ENCODE measurements around the gene KLK12.

KLK12 gene

DNA sequence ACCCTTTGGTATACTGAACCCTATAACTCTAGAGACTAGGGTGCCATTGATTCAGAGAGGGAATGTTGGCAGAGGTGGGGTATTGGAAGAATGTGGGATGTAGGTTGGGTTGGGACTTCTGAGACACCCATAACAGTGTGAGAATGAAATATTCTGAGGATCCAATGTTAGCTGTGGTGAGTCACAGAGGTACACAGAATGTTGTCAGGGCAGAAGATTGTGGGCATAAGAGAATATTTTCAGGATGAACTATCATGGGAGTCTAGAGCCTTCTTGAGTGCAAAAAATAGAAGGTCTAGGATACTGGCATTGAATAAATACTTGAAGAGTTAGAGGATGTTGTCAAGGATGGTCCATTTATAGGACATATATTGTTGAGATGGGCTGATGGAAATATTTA lies 21.1 kb upstream of the KLK12 start:
- DNase-seq (ENCODE audit: low read depth in 1 of 2, low spot score in 1 of 2), result no peak

DNA sequence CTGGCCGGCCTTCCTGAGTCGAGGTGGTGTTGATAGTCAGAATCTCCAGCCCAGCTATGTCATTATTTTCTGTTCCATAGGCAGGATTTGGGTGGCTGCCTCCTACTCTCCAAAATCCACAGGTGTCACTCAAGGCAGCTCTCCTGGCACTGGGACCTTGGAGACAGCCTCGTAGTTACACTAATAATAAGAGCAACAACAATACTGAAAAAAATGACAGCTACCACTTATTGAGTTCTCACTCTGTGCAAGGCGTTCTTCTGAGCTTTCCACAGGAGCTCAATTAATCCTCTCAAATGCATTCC lies 12.2 kb upstream of the KLK12 start:
- DNase-seq (ENCODE audit: low read depth in 1 of 2, low spot score in 1 of 2), result no peak

DNA sequence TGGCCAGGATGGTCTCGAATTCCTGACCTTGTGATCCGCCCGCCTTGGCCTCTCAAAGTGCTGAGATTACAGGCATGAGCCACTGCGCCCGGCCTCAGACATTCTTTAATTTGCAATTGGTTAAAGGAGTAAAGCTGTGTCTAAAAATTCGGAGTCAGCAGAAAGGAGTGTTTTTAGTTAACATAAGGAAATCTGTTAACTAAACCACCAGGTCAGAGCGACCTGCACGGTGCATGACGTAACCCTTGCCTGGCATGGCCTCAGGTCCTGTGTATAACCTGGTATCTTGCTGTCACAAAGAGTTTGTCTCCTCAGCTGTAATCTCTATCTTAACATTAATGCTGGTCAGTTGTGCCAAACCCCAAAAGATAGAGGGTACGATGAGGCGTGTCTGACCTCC lies 9.5 kb upstream of the KLK12 start:
- DNase-seq (ENCODE audit: low read depth in 1 of 2, low spot score in 1 of 2), result no peak

DNA sequence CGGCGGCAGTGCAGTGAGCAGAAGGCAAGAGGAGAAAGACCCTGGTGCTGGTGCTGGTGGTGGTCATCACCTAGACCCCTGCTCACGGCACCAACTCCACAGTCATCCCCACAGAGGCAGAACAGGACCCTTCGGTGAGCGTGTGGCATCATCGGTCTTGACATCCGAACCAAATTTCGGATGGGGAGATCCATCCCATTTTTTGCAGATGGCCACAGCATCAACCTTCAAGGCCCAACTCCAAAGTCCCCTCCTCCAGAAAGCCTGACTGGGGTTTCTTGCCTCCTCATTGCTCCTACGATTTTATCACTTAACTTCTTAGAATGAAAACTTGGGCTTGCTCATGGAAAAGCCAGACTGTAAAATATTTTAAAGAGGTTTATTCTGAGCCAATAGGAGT lies 8.7 kb upstream of the KLK12 start:
- no peak for DNase-seq (ENCODE audit: low read depth in 1 of 2, low spot score in 1 of 2)

DNA sequence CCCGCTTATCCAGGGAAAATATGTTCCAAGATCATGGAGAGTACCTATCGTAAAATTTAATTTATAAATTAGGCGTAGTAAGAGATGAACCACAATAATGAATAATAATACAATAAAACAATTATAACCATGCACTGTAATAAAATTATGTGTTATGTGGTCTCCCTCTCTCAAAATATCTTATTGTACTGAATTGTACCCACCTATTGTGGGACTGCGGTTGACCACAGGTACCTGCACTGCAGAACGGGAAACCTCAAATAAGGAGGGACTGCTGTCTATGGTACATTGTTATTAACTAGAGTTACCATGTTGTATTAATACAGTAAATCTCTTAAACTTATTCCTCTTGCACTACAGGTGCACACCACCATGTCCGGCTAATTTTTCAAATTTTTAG lies 5.3 kb upstream of the KLK12 start:
- DNase-seq (ENCODE audit: low read depth in 1 of 2, low spot score in 1 of 2), result no peak

DNA sequence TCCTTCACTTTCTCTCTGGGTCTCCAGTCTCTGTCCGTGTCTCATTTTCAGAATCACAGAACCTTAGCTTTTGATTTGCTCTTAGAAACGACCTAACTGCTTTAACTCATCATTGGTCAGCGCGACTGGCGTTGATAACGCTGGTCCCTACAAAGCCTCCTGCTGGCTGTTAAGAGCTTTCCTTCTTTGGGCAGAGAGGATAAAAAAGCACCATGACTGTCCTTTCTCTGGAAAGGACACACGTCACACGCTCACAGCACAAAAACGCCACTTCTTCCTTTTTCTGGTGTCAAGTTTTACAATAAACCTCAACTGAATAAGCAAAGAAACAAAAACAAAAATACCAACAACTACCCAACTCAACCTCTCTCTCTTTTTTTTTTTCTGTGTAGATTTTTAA lies 1.7 kb upstream of the KLK12 start:
- no peak for DNase-seq (ENCODE audit: low read depth in 1 of 2, low spot score in 1 of 2)

DNA sequence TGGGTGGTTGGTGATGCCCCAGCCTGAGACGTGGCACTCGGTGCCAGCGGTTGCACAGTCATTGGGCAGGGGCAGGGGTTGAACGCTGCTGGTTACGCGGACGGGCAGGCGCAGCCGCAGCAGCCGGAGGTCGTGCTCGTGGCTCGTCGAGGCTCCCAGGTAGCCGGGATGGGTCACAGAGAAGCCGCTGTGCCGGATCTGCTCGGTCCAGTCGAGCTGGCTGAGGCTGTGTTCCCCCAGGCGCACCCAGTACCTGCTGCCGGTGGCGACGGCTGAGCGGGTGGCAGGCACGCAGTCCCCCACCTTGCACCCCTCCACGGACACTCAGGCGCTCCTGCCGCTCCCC lies 2.9 kb downstream of the KLK12 start:
- DNase-seq (ENCODE audit: low read depth in 1 of 2, low spot score in 1 of 2), result no peak

DNA sequence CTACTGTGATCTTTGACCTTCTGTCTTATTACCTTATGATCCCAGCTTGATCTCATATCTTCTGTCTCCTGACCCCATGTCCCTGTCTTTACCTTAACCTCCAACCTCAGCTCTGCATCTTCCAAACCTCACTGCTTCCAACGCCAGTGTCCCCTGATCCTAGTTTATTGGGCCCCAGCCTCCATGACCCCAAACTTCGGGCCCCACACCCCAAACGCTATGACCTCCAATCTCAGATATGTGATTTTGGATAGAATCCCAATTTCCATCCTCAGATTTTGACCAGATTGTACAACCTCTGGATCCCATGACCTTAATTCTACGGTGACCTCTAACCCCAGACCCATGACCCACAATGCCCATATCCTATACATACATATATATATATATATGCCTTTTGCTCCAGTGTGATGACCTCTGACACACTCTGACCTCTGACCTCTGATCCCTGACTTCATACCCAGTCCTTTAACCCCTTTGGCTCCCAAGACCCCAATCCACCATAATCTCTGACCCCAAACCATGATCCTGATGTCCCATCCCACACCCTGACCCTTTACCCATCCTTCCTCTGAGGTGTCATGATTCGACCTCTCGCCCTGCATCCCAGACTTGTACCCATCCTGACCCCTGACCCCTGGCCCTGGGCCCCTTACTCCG lies 3.5 kb downstream of the KLK12 start:
- DNase-seq (ENCODE audit: low read depth in 1 of 2, low spot score in 1 of 2), result no peak

DNA sequence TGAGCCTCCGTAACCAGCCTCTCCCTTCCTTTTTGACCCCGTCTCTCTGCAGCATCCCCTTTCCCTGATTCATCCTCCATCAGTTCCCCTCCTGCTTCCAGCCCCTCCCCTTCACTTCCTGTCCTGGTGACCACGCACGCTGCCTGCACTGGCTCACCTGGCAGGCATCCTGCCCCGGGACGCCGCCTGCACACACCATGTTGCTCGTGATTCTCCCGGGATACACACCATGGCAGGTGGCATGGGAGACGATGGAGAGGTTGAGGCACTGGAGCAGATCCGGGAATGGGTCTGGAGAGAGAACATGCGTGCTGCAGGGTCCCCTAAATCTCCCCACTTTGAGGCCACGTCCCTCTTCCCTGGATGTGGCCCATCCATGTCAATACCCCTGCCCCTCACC lies 4.2 kb downstream of the KLK12 start:
- DNase-seq (ENCODE audit: low read depth in 1 of 2, low spot score in 1 of 2), result no peak

DNA sequence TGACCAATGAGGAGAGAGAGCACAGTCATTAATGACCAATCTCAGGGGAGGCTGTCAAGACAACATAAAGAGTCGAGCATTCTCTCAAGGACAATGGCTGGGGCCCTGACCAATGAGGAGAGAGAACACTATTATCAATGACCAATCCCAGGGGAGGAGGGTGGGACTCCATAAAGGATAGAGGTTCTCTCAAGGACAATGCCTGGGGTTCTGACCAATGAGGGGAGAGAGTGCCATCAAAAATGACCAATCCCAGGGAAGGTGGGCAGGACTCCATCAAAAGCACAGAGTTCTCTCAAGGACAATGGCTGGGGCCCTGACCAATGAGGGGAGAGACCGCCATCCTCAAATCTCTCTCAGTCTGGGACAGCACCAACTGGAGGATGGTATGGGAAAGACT lies 5.1 kb downstream of the KLK12 start:
- DNase-seq (ENCODE audit: low read depth in 1 of 2, low spot score in 1 of 2), result no peak

DNA sequence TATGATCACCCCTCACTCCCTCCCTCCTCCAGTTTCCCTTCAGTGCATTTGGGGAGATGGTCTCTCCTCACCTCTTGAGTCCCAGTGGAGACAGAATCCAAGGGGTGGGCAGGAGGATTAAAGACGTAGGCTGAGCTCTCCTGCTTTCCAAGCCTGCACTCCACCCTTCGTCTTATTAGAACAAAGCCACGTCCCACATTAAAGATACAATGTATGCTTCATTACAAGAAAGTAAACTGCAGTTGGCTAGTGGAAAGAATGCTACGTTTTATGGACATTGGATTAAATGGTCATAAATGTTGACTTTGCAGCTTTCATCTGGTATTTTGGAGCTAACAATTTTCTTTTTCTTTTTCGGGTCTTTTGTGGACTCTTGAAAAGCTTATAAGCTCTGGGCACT lies 6.9 kb downstream of the KLK12 start:
- DNase-seq (ENCODE audit: low read depth in 1 of 2, low spot score in 1 of 2), result no peak

DNA sequence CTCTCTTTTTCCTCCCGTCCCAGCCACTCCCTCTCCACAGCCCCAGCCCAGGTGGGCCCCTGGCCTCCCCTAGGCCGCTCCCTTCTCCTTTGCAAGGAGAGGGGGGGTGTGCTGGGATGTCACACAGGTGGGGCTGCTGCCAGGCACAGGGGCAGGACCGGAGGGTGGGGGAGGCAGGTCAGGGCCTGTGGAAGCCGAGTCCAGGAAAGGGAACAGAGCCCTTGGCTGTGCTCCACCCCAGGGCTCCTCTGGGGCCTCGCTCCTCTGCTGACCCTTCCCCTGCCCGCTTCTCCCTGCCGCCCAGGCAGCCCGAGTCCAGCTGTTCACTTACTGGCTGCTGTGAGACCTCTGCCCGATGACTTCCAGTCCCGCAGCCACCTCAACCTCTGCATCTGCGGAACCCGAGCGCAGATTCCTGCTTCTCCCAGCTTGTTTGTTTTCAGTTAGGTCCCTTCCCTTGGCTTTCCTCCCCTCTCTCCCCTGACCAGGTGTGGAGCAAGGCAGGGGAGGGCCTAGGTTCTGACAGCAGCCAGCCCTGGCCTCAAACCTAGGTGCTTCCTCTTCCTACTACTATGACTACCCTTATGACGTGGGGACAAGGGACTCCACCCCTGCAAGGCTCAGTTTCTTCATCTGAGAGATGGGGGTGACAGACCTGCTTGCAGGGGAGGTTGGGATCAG lies 7.5 kb downstream of the KLK12 start:
- DNase-seq (ENCODE audit: low read depth in 1 of 2, low spot score in 1 of 2), result no peak

DNA sequence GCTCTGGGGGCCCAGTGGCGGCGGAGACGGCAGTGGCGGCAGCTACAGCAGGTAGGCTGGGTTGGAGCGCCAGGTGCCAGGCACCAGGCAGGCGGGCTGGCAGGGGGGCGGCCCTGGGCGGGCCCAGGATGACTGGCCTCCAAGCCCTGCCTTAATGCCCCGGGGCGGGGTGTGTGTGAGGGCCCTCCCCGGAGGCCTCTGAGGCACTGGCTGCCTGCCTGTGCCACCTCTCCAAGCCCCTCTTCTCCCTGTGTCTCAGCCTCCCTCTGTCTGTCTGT lies 8.3 kb downstream of the KLK12 start, which contains the start of gene KLK11:
Gene KLK11 (minus strand): TSS at position 63 of the 278 bp plus-strand sequence. CDS start 985 bp downstream, outside the sequence.
- DNase-seq (ENCODE audit: low read depth in 1 of 2, low spot score in 1 of 2), result no peak

DNA sequence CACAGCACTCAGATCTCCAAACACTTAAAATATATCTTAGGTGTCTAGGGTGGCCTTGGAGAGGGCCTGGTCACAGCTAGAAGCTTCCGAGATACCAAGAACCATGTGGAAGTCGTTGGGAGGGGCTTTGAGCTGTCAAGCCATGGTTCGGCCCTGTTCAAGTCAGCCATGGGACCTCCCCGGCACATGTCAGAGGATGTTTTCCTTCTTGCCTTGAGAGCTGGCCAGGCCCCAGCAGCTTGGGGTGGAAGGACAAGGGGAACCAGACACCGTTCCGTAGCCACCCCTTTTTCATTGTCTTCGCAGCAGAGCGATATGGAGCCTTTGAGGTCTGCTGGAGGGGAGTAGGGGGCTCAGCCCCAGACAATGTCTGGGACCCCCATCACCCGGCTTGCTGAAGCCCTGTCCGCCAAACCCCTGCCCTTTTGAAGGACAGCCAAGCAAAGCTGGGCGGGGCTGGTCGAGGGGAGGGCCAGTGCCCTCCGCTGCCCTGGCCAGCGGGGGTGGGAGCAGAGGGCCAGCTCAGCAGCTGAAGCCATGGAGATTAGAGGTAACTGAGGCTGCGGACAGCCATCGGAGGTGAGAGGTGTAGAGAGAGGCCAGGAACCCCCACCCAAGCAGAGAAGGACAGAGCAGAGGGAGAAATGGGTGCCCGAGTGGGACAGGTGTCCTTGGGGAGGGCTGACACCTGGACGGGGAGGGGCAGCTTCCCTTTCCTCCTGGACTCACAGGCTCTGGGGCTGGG lies 8.8 kb downstream of the KLK12 start:
- no peak for DNase-seq (ENCODE audit: low read depth in 1 of 2, low spot score in 1 of 2)

DNA sequence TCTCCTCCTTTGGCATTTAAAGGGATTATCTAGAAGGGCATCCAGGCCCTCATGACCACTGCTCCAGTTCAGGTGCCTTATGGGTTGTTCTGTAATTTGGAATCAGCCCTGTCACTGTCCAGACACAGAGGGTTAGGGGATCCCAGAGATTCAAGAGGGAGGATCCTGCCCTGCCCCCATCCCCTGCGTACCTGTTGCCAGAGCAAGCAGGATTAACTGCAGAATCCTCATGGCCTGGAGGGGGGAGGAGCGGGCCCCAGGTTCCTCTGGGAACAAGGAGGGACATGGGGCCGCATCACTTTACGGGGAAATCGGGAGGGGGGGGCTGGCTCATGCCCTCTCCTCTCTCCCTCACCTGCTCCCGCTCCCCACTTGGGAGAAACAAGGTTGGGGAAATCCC lies 9.4 kb downstream of the KLK12 start:
- DNase-seq (ENCODE audit: low read depth in 1 of 2, low spot score in 1 of 2), result no peak

DNA sequence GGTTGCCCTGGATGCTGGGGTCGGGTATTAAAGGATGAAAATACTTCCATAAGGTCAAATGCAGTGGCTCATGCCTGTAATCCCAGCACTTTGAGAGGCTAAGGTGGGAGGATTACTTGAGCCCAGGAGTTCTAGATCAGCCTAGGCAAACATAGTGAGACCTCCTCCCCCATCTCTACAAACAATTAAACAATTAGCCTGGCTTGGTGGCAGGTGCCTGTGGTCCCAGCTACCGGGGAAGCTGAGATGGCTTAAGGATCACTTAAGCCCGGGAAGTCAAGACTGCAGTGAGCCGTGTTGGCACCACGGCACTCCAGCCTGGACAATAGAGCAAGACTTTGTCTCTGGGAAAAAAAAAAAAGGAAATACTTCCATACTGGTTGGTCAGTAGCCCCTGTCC lies 9.9 kb downstream of the KLK12 start:
- DNase-seq (ENCODE audit: low read depth in 1 of 2, low spot score in 1 of 2), result no peak

DNA sequence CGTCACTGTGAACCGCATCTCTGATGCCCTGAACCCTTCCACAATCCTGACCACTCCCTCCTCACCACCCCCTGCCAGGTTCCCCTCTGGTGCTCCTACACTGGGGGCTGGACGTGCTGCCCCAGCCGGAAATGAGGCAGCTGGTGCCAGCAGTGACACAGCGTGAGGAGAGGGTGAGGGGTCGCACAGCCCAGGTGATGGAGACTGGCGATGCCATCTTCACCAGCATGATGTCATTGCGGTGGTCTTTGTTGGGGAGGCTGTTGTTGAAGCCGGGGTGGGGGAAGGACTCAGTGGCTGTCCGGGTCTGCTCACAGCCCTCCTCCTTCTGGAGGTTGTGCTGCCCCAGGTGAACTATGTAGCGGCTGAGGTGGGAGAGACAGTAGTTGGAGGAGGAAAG lies 10.9 kb downstream of the KLK12 start:
- DNase-seq (ENCODE audit: low read depth in 1 of 2, low spot score in 1 of 2), result no peak

DNA sequence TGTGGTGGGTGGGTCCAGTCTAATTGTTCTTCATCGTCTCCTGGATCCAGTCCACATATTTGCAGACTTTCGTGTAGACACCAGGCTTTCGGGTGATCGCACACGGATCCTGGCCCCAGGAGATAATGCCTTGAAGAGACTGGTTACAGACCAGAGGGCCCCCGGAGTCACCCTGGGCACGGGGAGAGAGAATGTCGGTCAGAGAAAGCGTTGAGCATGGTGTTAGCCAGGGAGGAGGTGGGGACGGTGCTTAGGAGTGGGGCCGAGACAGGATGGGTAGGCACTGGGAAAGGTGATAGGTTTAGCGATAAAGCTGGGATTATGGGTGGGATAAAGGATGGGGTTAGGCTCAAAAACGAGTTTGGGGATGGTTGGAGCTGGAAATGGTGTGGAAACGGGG lies 12.3 kb downstream of the KLK12 start:
- no peak for DNase-seq (ENCODE audit: low read depth in 1 of 2, low spot score in 1 of 2)

DNA sequence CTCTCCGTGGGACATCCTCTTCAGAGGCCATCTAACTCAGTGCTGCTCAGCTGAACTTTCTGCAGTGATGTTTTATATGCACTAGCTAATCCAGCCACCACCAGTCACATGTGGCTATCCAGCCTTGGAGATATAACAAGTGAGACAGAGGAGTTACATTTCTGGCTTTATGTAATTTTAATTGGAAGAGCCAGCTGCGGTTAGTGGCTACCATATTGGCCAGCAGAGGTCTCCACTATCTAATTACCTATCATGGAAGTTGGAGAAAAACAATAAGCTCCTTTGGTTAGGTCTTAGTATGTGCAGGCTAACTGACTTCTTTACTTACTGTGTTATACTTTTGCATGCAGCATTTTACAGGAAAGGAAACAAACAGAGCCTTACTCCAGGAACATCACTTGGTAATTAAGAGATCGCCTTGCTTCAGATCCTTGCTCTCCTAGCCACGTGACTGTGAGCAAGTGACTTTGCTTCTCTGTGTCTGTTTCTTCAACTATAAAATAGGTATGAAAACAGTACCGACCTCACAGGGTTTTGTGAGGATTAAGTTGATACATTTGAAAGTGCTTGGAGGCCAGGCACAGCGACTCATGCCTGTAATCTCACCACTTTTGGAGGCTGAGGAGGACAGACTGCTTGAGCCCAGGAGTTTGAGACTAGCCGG lies 13.7 kb downstream of the KLK12 start:
- DNase-seq (ENCODE audit: low read depth in 1 of 2, low spot score in 1 of 2), result no peak

DNA sequence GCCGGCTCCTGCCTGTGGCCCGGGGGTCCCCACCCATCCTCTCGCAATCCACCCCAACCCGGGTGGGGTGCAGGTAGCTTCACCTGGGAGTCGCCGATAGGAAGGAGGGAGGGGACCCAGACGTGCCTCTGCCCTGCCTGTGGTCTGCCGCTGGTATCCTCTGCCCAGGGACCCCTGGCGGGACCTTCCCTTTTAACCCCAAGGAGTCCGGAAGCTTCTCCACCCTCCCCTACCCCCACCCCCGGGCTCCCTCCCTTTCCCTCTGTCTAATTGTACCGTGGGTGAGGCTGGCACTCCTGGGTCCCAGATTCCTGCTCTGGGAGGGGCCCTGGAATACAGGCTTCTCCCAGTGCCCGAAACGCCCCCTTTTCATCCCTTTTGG lies 15.3 kb downstream of the KLK12 start, which contains the start of gene KLK10:
Gene KLK10 (minus strand): TSS at position 166 of the 382 bp plus-strand sequence. CDS start 579 bp downstream, outside the sequence.
- DNase-seq (ENCODE audit: low read depth in 1 of 2, low spot score in 1 of 2), result no peak

DNA sequence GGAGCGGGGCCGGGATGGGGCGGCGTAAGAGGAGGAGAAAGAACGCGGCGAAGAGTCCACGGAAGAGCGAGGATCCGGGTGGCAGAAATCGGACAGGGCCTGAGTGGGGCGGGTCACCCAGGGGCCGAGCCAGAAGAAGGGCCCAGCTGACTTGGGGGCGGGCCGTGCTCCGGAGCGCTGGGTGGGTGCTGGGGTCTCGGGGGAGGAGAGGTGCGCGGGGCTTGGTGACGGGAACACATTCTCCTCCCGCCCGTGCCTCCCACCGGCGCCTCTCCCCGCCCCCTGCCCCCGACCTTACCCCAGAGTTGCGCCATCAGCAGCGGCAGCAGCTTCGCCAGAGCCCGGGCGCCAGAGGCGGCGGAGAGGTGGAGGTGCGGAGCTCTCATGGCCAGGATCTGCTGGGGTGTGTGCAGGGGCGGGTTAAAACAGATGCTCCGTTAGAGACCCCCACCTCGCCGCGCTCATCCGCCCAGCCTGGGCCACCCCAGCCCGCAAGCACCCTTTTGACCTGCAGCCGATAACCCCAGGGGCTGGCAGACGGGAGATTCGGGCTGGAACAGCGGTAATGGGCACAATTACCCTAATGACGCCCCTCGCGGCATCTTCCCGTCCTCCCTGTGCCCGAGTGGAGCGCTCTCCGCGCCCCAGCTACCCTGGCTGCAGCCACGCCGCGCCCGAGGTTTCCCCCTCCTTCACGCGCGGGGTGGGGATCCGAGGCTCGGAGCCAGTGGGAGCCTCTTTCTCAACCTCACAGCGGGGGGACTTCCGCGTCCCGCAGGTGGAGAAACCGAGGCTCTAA lies 15.9 kb downstream of the KLK12 start:
- no peak for DNase-seq (ENCODE audit: low read depth in 1 of 2, low spot score in 1 of 2)
